ENCODE results near the gene ASB1.

ASB1 gene

GRCh38 chr2:238495422-238495821, 68.7 kb downstream of the ASB1 start:
- no peak for DNase-seq (ENCODE audit: low spot score)

- no peak for DNase-seq (ENCODE audit: low spot score)
These were observed 70.3 kb downstream of the ASB1 start for GRCh38 chr2:238496756-238497609.

- no peak for DNase-seq (ENCODE audit: low spot score)
These were observed 70.9 kb downstream of the ASB1 start for GRCh38 chr2:238497610-238498005.

- DNase-seq (ENCODE audit: low spot score), result no peak
These were observed 71.5 kb downstream of the ASB1 start for GRCh38 chr2:238498188-238498587.

GRCh38 chr2:238498691-238499295, 72.1 kb downstream of the ASB1 start:
- no peak for DNase-seq (ENCODE audit: low spot score)

GRCh38 chr2:238499731-238500580, 73.2 kb downstream of the ASB1 start:
- no peak for DNase-seq (ENCODE audit: low spot score)

- no peak for DNase-seq (ENCODE audit: low spot score)
These were observed 74.6 kb downstream of the ASB1 start for GRCh38 chr2:238501311-238501710.
